HepG2 (cell line): Measurements from ENCODE around the gene WIZ. TPM values are rescaled to one million over a fixed set of nuclear protein-coding genes. Genes with fewer than 3 reads are reported as not detected.
A peak's percentile ranks its signal among the peaks of the same experiment; 100 is the strongest.

Experiments used
- HBP1 ChIP-seq: IDR thresholded peaks from 2 replicates; pipeline ENCODE4 v1.6.1; 2016; ENCODE audit warnings: low read depth, control low read depth
- NFAT5 ChIP-seq: sonication (generic); formaldehyde crosslinking; IDR thresholded peaks from 2 replicates; pipeline ENCODE4 v1.4.0; 2020; ENCODE audit warnings: missing genetic modification reagents
- TEAD3 ChIP-seq: optimal IDR thresholded peaks from 2 replicates; pipeline ENCODE3; 2016; ENCODE audit warnings: borderline replicate concordance
- ZBTB46 ChIP-seq: sonication (generic); formaldehyde crosslinking; IDR thresholded peaks from 2 replicates; pipeline ENCODE4 v1.4.0; 2020; ENCODE audit warnings: mild to moderate bottlenecking, missing genetic modification reagents, borderline replicate concordance
- ZKSCAN5 ChIP-seq: sonication (generic); formaldehyde crosslinking; IDR thresholded peaks from 2 replicates; pipeline ENCODE4 v1.5.1; 2020; ENCODE audit warnings: mild to moderate bottlenecking, missing genetic modification reagents
- ZNF275 ChIP-seq: sonication (generic); formaldehyde crosslinking; IDR thresholded peaks from 2 replicates; pipeline ENCODE4 v1.8.0; 2022; ENCODE audit warnings: missing genetic modification reagents, mild to moderate bottlenecking, inconsistent platforms, borderline replicate concordance
- ZNF276 ChIP-seq: sonication (generic); formaldehyde crosslinking; IDR thresholded peaks from 2 replicates; pipeline ENCODE4 v1.4.0; 2020; ENCODE audit warnings: mild to moderate bottlenecking, low read depth, missing genetic modification reagents
- ZNF343 ChIP-seq: sonication (generic); formaldehyde crosslinking; IDR thresholded peaks from 2 replicates; pipeline ENCODE4 v1.4.0; 2020; ENCODE audit warnings: mild to moderate bottlenecking, missing genetic modification reagents
- ZNF354B ChIP-seq: sonication (generic); formaldehyde crosslinking; IDR thresholded peaks from 2 replicates; pipeline ENCODE4 v1.8.0; 2022; ENCODE audit warnings: mild to moderate bottlenecking, missing genetic modification reagents
- ZNF547 ChIP-seq: sonication (generic); formaldehyde crosslinking; IDR thresholded peaks from 2 replicates; pipeline ENCODE4 v1.5.1; 2020; ENCODE audit warnings: mild to moderate bottlenecking, missing genetic modification reagents
- polyA plus RNA-seq, 8 experiments: library from polyadenylated mRNA; depleted of rRNA in 3 of 8; stranded (reverse) in 7 of 8; unstranded in 1 of 8; fragments of >200 nt; fragmentation: Illumina TruSeq in 4 of 8; extraction: Trizol in 4 of 8; gene quantifications; 2 replicates each; pipeline versions ENCODE4 v1.2.1 to v1.2.3, GENCODE V29; 2011 to 2016; ENCODE audit warnings: low read depth in 4 of 8, missing spikeins in 1 of 8, mixed read lengths in 1 of 8; ENCODE audit not compliant: insufficient read depth in 1 of 8
- total RNA-seq, 5 experiments: library from RNA; depleted of rRNA; stranded (reverse); fragments of >200 nt; fragmentation: Illumina TruSeq; extraction: Trizol; gene quantifications; 2 replicates each; pipeline ENCODE4 v1.2.3, GENCODE V29; 2016; ENCODE audit warnings: low read depth in 1 of 5
- TF ChIP-seq, protein P1 (sequence below): sonication (generic); formaldehyde crosslinking; IDR thresholded peaks from 2 replicates; pipeline ENCODE4 v1.5.1; 2020; ENCODE audit warnings: mild to moderate bottlenecking, missing genetic modification reagents, moderate library complexity

WIZ gene
- total and polyA plus RNA-seq, 2 of the 13 experiments (the other 11 are each of a cell fraction or from before 2014, with no cell fraction given), result 4.7 to 4.8 TPM

DNA sequence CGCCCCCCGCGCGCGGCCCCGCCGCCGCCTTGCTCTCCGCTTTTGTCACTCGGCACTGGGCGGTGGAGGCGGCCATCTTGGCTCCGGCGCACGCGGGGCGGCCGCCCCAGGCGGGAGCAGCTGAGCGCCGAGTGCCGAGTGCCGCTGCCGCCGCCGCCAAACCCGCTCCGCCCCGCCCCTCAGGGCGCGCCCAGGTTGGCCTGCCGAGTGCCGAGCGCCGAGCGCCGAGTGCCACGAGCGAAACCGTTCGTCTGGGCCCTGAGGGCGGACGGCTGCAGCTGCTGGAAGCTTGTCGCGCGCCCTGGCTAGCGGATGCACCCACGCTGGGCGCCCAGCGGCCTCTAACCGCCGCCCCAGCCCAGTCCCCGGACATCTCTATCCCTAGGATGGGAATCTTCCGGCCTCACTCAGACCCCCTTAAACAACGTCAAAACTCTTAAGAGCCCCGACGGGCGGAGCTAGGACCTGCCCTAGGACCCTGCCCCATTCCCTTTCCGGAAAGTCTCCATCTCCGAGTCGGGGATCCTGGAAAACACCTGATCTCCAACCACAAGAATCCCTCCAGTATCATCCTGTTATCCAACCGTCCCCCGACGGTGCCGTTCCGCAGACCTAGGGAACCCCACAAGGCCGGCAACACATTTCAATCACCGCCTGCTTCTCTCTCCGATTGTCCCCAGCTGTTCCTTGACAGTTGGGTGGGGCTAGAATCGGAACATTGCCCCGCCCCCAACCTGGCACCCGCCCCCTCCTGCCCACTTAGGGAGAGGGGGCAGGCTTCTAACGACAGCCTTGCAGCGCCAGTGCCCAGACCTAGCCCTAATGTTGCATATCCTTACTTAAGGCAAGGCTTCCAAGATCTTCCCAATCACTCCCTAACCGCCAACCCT lies 16.9 kb downstream of the WIZ start (continued):
- TF ChIP-seq ZNF354B (CRISPR knock-in tag) (no peak), NFAT5 (peak; percentile 68), TEAD3 (CRISPR knock-in tag) (peak; percentile 47), ZNF276 (CRISPR knock-in tag) (peak; percentile 71; the same call in 1 of the 2 replicates), HBP1 (CRISPR knock-in tag) (peak; percentile 70; the same call in 1 of the 2 replicates), ZBTB46 (CRISPR knock-in tag) (no peak), ZNF343 (CRISPR knock-in tag) (no peak), ZKSCAN5 (no peak), ZNF275 (CRISPR knock-in tag) (no peak), ZNF547 (CRISPR knock-in tag) (no peak)
- TF ChIP-seq, protein P1, sequence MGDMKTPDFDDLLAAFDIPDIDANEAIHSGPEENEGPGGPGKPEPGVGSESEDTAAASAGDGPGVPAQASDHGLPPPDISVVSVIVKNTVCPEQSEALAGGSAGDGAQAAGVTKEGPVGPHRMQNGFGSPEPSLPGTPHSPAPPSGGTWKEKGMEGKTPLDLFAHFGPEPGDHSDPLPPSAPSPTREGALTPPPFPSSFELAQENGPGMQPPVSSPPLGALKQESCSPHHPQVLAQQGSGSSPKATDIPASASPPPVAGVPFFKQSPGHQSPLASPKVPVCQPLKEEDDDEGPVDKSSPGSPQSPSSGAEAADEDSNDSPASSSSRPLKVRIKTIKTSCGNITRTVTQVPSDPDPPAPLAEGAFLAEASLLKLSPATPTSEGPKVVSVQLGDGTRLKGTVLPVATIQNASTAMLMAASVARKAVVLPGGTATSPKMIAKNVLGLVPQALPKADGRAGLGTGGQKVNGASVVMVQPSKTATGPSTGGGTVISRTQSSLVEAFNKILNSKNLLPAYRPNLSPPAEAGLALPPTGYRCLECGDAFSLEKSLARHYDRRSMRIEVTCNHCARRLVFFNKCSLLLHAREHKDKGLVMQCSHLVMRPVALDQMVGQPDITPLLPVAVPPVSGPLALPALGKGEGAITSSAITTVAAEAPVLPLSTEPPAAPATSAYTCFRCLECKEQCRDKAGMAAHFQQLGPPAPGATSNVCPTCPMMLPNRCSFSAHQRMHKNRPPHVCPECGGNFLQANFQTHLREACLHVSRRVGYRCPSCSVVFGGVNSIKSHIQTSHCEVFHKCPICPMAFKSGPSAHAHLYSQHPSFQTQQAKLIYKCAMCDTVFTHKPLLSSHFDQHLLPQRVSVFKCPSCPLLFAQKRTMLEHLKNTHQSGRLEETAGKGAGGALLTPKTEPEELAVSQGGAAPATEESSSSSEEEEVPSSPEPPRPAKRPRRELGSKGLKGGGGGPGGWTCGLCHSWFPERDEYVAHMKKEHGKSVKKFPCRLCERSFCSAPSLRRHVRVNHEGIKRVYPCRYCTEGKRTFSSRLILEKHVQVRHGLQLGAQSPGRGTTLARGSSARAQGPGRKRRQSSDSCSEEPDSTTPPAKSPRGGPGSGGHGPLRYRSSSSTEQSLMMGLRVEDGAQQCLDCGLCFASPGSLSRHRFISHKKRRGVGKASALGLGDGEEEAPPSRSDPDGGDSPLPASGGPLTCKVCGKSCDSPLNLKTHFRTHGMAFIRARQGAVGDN, result peak; percentile 60; the same call in 1 of the 2 replicates
